PFSK-1 (cell line): ENCODE measurements around the gene SRPRB.

ENCODE experiments used
- FOXP2 ChIP-seq: optimal IDR thresholded peaks from 2 replicates; pipeline ENCODE3; 2011; ENCODE audit warnings: borderline replicate concordance, control low read depth, inconsistent platforms; ENCODE audit not compliant: insufficient read depth; ENCODE audit errors: extremely low read length, extremely low read depth
- POLR2AphosphoS5 ChIP-seq: IDR thresholded peaks from 2 replicates; pipeline ENCODE4 v1.6.1; 2012; ENCODE audit warnings: low read depth, mild to moderate bottlenecking, control low read depth, low read length, moderate library complexity
- REST ChIP-seq, 2 experiments: IDR thresholded peaks; 2 replicates each; pipeline versions ENCODE4 v1.6.1 to v1.8.0; 2011 to 2012; ENCODE audit warnings: low read depth in 2 of 2, low read length in 2 of 2, control low read depth in 1 of 2, inconsistent platforms in 1 of 2, mild to moderate bottlenecking in 1 of 2, moderate library complexity in 1 of 2; ENCODE audit not compliant: insufficient read depth in 1 of 2
- SIN3A ChIP-seq: IDR thresholded peaks from 2 replicates; pipeline ENCODE4 v1.6.1; 2012; ENCODE audit warnings: mild to moderate bottlenecking, low read length, moderate library complexity, borderline replicate concordance; ENCODE audit not compliant: insufficient read depth
- TAF1 ChIP-seq: IDR thresholded peaks from 2 replicates; pipeline ENCODE4 v1.6.1; 2012; ENCODE audit warnings: low read length, control low read depth, borderline replicate concordance; ENCODE audit not compliant: insufficient read depth

SRPRB gene

GRCh38 chr3:133803469-133803868, 2.1 kb upstream of the SRPRB start:
- no peak for TF ChIP-seq TAF1
- no peak for TF ChIP-seq POLR2AphosphoS5
- no peak for TF ChIP-seq SIN3A
- TF ChIP-seq FOXP2 = no peak

GRCh38 chr3:133804896-133805295, 719 bp upstream of the SRPRB start:
- TF ChIP-seq TAF1 (no peak), FOXP2 (no peak), SIN3A (no peak)

GRCh38 chr3:133805384-133805701, 272 bp upstream of the SRPRB start:
- TF ChIP-seq TAF1 = no peak
- TF ChIP-seq SIN3A = no peak
- no peak for TF ChIP-seq REST (IDR thresholded peaks at IDR 0.05; ENCODE audit: insufficient read depth in 1 of 2, low read depth in 2 of 2, low read length in 2 of 2)
- TF ChIP-seq POLR2AphosphoS5 = no peak
- TF ChIP-seq FOXP2 = no peak

GRCh38 chr3:133812872-133813271, 7.3 kb downstream of the SRPRB start:
- TF ChIP-seq REST (IDR thresholded peaks at IDR 0.05; ENCODE audit: insufficient read depth in 1 of 2, low read depth in 2 of 2, low read length in 2 of 2) (no peak), POLR2AphosphoS5 (no peak), TAF1 (no peak), SIN3A (no peak), FOXP2 (no peak)

GRCh38 chr3:133815386-133815785, 9.8 kb downstream of the SRPRB start:
- no peak for TF ChIP-seq FOXP2
- TF ChIP-seq POLR2AphosphoS5 = no peak
- TF ChIP-seq SIN3A = no peak
- no peak for TF ChIP-seq TAF1
- no peak for TF ChIP-seq REST (IDR thresholded peaks at IDR 0.05; ENCODE audit: insufficient read depth in 1 of 2, low read depth in 2 of 2, low read length in 2 of 2)

GRCh38 chr3:133820129-133820528, 14.5 kb downstream of the SRPRB start:
- no peak for TF ChIP-seq TAF1
- TF ChIP-seq REST (IDR thresholded peaks at IDR 0.05; ENCODE audit: insufficient read depth in 1 of 2, low read depth in 2 of 2, low read length in 2 of 2) = no peak
- TF ChIP-seq FOXP2 = no peak
- TF ChIP-seq POLR2AphosphoS5 = no peak
- TF ChIP-seq SIN3A = no peak
